Measurements from ENCODE around the gene FAT1.
"Not testable (repeated sequence)": the region's sequence is repeated elsewhere in the genome, so short reads cannot be mapped to it uniquely, and the experiment has no call there.

FAT1 gene

DNA sequence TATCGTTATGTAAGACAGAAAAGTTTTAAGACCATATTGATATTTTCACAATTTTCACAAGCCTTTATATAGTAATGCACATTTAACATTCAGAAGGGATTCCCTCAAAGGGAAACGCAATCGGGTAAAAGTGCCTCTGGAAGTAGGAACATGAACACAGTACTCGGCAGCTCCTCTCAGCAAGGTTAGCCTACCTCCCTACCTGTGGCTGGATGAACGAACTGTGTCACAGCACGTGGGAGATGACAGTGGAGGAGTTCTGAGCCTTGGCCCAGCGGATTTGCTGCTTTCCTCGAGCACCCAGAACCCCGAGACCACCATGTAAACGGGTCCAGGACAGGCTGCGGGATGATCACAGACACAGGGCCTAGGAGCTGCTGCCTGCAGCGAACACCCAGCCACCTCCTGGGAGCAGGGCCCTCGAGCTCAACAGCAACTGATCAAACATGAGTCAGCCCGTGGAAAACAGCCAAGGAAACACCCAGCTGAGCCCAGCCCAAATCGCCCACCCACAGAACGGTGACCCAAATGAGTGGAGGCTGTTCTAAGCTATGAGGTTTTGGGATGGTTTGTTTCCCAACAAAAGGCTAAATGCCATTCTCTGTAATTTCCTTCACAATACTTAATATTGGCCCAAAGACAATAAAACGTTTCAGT, 30.4 kb downstream of the FAT1 start:
- no peak for DNase-seq

DNA sequence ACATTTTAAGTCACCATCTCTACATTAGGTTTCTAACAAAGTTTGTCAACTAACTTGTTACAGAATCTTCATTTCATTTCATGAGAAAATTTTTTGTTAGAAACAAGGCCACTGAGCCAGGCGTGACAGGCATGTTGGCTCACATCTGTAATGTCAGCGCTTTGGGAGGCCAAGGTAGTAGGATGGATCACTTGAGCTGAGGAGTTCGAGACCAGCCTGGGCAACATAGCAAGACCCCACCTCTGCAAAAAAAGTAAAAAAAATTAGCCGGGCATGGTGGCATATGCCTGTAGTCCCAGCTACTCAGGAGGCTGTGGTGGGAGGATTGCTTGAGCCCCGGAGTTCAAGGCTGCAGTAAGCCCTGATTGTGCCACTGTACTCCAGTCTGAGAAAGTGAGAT, 32.3 kb downstream of the FAT1 start:
- DNase-seq = no peak

GRCh38 chr4:186689476-186689875, 34.2 kb downstream of the FAT1 start:
- DNase-seq = no peak

DNA sequence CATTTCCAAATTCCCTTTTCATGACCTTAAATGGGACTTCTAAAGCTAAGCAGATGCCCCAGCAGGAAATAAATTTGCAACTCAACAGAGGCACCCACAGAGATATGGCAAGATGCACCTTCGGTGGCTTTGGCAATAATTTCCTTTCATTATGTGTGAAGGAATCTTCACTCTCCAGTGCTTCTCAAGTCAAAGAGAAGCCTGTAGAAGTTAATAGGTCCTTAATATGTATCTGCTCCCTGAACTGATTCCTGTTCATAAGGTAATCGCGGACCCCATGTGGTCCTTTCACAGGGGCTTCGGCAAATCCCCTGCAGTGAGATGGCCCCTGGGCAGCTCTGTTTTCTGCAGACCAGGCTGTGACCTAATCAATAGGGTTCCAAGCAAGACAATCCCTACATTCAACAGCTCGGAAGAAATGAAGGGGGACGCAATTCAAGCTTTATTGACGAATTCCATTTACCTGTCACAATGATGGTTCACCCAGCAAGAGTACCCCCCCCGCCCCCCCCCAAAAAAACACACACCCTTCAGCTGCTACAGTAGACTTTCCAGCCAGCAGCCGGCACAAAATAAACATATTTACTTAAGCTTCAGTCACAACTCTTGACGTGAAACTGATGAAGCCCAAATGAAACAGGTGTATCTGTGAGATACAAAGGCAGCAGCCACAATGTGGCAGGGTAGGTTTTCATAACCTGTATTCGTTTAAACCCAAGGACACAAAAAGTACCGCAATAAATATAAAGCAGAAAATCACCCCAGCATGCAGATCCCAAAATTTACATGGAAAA, 35.3 kb downstream of the FAT1 start:
- DNase-seq = no peak

DNA sequence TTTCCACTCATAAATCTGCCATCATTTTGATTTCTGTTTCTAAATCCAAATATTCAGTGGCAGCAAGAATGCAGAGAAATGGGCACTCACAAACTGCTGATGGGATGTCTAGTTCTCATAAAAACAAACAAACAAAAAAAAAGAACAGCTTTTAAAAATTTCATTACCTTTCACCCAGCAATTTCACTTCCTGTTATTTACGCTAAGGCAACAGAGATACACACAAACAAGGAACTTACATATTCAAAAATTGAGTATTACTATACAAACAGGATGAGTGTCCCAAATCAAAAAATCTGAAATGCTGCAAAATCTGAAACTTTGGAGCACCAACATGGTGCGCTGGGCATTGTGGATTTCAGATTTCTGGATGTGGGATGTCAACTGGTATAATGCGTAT, 36.4 kb downstream of the FAT1 start:
- no peak for DNase-seq

DNA sequence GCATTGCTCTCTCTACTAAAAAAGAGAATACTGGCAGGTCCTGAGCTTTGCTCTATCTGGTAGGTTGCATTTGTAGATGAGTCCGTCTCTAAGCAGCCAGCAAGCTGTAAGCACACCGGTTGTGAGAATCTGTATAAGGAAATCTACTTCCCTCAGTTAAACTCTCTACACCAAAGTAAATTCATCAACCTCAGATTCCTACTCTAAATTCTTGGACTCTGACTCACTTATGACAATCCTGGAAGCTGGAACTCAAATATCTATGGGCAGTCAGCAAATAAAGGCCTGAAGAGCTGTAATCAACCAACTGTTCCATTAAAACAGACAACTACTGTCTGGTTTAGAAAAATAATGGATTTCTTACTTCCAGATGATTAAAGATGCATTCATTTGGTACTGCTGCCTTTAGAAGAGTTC, 37.9 kb downstream of the FAT1 start:
- DNase-seq = no peak

GRCh38 chr4:186684889-186685309, 38.8 kb downstream of the FAT1 start:
- no peak for DNase-seq

DNA sequence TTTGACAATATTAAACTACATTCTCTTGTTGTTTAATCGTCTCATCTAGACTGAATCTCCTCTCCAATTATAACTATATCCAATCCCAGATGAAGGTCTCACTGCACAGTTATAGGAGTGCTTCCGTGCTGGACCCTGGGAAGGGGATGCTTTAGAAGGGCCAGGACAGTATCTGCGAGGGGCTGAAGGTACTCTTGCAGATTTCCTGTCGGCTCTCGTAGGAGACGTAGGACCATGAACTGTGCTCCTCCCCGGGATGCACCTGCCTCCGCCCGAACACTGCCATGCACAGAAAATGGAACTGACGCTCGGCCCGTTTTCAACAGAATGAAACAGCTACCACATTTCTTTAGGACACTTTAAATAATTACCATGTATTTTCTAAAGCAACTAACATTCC, 39.4 kb downstream of the FAT1 start:
- no peak for DNase-seq

- DNase-seq = no peak
Measured at GRCh38 chr4:186680641-186681040, 43.0 kb downstream of the FAT1 start.

DNA sequence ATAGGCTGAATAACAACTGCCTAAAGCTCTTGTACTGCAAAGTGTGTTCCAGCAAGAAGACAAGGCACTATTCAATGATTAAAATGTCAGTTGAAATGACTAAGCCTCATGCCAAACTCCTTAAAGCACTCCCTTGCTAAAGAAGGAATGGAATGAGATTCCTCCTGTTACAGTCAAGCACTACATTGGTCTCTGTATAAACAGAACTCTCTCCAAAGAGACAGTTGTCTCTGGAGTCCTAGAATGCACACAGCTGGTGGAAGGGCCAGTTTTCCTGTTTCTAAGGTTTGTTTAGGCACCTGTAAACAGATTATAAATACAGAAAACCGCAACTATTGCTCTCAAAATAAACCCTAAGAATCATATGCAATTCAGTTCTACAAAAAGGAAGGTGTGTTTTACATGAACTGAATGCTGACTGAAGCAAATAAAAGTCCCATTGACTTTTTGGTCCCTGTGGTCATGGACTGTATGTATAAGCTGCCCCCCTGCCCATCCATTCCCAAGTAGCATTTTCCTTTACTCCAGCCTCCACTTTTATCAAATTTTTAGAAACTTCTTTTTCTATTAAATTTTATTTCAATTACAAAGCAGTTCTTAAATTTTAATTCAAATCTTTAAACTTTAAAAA, 47.0 kb downstream of the FAT1 start:
- DNase-seq = no peak

DNA sequence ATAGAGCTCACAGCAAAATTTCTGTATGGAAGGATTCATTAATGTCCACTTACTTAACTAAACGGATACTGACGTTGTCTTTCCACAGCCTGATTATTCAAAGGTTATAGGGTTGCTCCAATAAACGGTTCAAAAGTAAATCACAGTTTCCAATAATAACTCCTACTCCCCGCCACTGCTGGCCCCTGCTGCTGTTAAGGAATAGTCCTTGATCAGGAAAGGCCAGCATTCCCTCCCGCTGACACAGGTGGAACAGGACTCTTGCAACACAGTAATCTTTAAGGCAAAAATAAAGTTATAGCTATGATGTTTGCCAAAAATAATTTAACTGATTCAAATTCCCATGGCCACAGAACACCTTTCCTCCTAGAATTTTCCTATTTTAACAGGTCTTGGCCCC, 53.9 kb downstream of the FAT1 start:
- no peak for DNase-seq

- no peak for DNase-seq
Measured at GRCh38 chr4:186669159-186669731, 54.4 kb downstream of the FAT1 start.

DNA sequence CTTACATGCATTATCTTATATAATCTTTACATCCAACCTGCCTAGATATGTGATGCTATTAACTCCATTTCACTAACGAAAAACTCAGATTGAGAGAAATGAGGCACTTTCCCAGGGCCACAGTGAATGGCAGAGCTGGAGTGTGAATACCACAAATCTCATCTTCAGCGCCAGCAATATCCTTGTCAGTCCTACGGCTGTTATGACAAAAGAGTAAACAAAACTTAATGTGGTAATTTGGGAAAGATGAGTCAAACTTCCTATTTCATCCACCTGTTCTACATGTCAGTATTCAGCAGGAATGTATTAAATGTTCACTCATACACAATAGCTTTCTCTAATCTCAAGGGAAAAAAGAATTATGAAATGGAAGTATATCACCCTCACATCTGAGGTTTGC, 56.9 kb downstream of the FAT1 start:
- DNase-seq = no peak

GRCh38 chr4:186666252-186666651, 57.4 kb downstream of the FAT1 start:
- no peak for DNase-seq

- DNase-seq = no peak
Measured at GRCh38 chr4:186660403-186660802, 63.3 kb downstream of the FAT1 start.

DNA sequence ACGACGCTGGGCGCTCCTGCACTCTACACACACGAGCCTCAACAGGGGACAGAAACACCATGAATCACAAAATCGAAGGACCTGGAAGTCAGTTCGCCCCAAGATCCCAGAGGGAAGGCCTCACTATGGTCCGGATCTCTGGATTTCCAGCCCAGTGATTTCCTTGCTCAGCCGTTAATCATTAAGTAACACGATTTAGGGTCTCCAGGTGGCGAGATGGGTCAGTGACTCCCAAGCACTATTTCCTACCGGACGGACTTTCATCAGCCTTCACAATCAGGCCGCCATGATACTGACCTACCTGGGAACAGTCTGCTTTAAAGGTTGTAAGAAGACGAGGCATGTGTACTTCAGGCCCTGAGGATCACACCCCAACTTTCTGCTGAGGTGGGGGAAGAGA, 63.7 kb downstream of the FAT1 start:
- DNase-seq = no peak

- DNase-seq = not testable (repeated sequence)
Measured at GRCh38 chr4:186659456-186659855, 64.2 kb downstream of the FAT1 start.

GRCh38 chr4:186658657-186659056, 65.0 kb downstream of the FAT1 start:
- no peak for DNase-seq

DNA sequence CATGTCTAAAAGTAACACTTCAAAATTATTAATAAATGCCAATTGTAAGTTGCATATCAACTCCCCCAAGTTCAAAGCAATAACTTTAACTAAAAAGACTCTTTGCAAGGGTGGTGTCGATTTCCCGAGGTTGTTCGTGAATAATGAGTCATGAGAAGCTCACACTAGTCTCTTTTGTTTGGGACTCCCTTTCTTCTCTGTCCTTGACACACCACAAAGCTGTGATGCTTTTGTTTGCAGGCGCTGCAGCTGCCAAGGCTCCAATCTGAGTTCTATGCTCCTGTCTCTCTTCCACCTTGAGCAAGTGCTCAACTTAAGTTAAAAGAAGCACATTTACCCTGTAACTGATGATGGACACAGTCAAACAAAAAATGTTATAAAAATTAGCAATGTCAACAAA, 65.9 kb downstream of the FAT1 start:
- DNase-seq = no peak

DNA sequence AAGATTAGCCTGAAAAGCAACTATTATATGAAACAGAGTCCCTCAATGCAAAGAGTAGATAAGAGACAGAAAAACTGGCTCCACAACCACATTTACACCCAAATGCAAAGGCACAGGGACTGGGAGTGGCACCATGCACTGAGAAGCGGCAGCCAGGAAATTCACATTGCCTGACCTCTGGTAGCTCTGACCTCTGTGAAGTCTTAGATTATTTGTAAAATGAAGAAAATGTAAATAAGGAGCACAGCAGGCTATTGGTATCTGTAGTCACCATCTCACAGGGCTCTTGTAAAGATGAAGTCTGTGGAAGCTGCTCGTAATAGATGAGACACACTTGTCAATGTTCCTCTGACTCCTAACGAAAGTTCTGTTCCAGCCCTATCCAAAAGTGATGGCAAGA, 69.7 kb downstream of the FAT1 start:
- DNase-seq = no peak

- no peak for DNase-seq
Measured at GRCh38 chr4:186651624-186652023, 72.0 kb downstream of the FAT1 start.

DNA sequence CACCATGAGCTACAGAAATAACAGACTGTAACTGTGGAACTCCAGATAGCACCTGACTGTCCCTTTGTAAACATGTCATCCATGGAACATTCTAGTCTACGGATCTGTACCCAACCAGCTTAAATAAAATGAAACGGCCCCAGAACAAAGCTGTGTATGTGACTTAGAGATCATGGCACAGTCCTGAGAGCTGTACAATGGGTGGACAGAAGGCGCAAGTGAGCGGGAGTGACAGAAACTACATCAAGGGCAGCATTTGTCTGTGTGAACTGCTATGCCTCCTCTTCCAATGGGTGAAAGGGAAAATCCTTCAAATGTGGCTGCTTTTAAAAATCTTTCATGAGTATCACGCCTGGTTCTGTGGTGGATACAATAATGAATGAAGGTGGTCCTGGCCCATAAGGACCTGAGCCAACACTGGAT, 72.5 kb downstream of the FAT1 start:
- no peak for DNase-seq

GRCh38 chr4:186650401-186651180, 73.1 kb downstream of the FAT1 start:
- no peak for DNase-seq

Measured in CD4-positive, alpha-beta T cell treated with Interleukin-1 beta for 1 hour (primary cell).